ENCODE data around the gene CD300E. TPM values are rescaled to one million over a fixed set of nuclear protein-coding genes. Genes with fewer than 3 reads are reported as not detected.

The CD300E gene
- total and polyA plus RNA-seq, 4 donors: 0.18 to 4.3 (median 2.8) TPM; not detected in 1

DNA sequence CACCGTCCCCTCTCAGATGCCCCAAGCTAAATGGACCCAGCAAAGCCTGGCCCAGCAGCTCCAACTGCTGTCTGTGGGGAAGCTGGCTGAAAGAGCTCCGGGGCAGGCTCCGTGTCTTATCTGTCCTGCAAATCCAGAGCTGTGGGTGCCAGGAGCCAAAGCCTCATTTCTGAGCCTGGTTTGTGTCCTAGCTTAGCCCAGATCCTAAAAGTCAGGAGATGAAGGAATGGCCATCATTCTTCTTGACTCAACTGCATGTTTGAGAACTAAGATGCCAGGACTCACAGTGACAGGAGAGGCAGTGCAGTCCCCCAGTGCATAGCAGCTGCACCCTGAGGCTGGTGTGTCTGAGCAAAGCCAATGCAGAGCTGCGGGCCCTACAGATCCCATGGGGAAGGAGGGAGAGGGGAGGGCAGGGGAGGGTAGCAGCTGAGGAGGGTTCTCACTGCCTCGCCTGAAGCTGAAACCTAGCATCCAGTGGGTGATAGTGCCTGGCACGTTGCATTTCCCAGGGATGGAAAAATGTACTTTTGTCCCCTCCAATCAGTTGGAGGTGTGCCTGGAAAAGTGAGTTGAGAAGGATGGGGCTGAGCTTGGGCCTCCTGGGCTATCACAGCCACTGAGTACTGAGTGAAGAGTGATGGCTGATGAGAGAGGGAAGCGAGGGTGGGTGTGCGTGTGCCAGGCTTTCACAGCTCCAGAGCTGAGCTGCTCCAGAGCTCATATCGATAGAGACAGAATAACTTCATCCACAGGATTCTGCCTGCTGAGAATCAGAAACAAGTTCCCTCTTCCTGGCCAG is 24.5 kb upstream of the CD300E start:
- no peak overlapping the region for H3K4me3 ChIP-seq (ENCODE audit: low read length in 2 of 2)

DNA sequence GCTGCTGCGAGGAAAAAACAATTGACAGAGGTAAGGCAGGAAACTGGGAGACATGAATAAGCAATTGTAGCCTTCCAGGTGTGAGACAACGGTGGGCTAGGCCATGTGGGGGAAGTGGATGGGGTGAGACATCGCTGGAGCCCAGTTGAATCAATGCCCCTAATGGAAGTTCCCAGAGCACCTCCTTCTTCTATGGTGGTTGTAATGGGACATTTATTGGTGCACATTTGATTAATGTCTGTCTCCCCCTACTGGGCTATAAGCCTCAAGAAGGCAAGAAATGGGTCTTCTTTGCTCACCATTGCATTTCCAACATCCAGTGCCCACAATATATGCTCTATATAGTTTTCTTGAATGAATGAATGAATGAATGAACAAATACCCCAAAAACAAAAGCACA is 22.7 kb upstream of the CD300E start:
- H3K4me1 ChIP-seq (ENCODE audit: control insufficient read depth in 1 of 2, insufficient read depth in 2 of 2, low read length in 2 of 2): no peaks in the 10 kb centered on the region
- no peaks in the 10 kb centered on the region for H3K27me3 ChIP-seq (ENCODE audit: control insufficient read depth in 1 of 2, insufficient read depth in 2 of 2, low read length in 1 of 2)
- no peaks in the 10 kb centered on the region for H3K9me3 ChIP-seq (ENCODE audit: control insufficient read depth, low read length)
- H3K36me3 ChIP-seq (ENCODE audit: control insufficient read depth in 1 of 2, insufficient read depth in 2 of 2, low read length in 1 of 2): no peaks in the 10 kb centered on the region
- H3K4me3 ChIP-seq (ENCODE audit: low read length in 2 of 2): no peak overlapping the region
- no peak for DNase-seq
- intact Hi-C loops (cut with DNase I): no loop called here
- H3K27ac ChIP-seq (ENCODE audit: low read depth in 1 of 2, low read length in 2 of 2): no peak overlapping the region
- ATAC-seq (ENCODE audit: low FRiP score): no peak
- 70 to 72% methylated on average over 3 of the region's 3 CpGs for WGBS, 2 donors

More for the DNA sequence above, 24.5 kb upstream of the CD300E start:
- H3K9me3 ChIP-seq (ENCODE audit: control insufficient read depth, low read length): no peaks in the 10 kb centered on the region
- H3K27me3 ChIP-seq (ENCODE audit: control insufficient read depth in 1 of 2, insufficient read depth in 2 of 2, low read length in 1 of 2): no peaks in the 10 kb centered on the region
- intact Hi-C loops (cut with DNase I): no loop called here
- WGBS, 2 donors: 52 to 65% methylated on average over 9 of the region's 9 CpGs
- ATAC-seq (ENCODE audit: low FRiP score) (no peak), DNase-seq (no peak)
- H3K4me1 ChIP-seq (ENCODE audit: control insufficient read depth in 1 of 2, insufficient read depth in 2 of 2, low read length in 2 of 2): no peaks in the 10 kb centered on the region
- H3K36me3 ChIP-seq (ENCODE audit: control insufficient read depth in 1 of 2, insufficient read depth in 2 of 2, low read length in 1 of 2): no peaks in the 10 kb centered on the region
- H3K27ac ChIP-seq (ENCODE audit: low read depth in 1 of 2, low read length in 2 of 2): no peak overlapping the region

DNA sequence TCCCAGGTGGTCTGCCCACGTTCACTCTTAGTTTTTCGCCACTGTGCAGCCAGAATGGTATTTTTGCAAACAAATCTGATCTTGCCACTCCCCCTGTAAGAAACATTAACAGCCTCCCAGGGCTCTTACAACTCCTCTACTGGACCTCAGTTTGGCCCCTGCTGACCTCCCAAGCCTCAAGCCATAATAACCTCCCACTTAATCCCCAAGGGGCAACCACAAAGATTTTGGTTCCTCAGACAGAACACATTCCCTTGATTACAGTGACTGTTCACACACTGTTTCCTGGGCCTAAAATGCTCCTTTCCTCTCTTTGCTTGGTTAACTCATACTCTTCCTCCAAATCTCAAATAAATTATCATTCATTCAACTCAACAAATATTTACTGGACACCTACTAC is 21.5 kb upstream of the CD300E start:
- Histone ChIP-seq H3K27me3 (ENCODE audit: control insufficient read depth in 1 of 2, insufficient read depth in 2 of 2, low read length in 1 of 2) (no peaks in the 10 kb centered on the region), H3K9me3 (ENCODE audit: control insufficient read depth, low read length) (no peaks in the 10 kb centered on the region), H3K27ac (ENCODE audit: low read depth in 1 of 2, low read length in 2 of 2) (no peak overlapping the region), H3K36me3 (ENCODE audit: control insufficient read depth in 1 of 2, insufficient read depth in 2 of 2, low read length in 1 of 2) (no peaks in the 10 kb centered on the region), H3K4me3 (ENCODE audit: low read length in 2 of 2) (no peak overlapping the region), H3K4me1 (ENCODE audit: control insufficient read depth in 1 of 2, insufficient read depth in 2 of 2, low read length in 2 of 2) (no peaks in the 10 kb centered on the region)
- DNase-seq: no peak
- intact Hi-C loops (cut with DNase I): no loop called here
- no peak for ATAC-seq (ENCODE audit: low FRiP score)
- 51 to 67% methylated on average over 2 of the region's 2 CpGs for WGBS, 2 donors

- DNase-seq: no peak
- H3K9me3 ChIP-seq (ENCODE audit: control insufficient read depth, low read length): no peaks in the 10 kb centered on the region
- ATAC-seq (ENCODE audit: low FRiP score): no peak
Observed at GRCh38 chr17:74644419-74644818, 20.9 kb upstream of the CD300E start.

GRCh38 chr17:74643826-74644225 is 20.3 kb upstream of the CD300E start:
- intact Hi-C loops (cut with DNase I): no loop called here
- H3K4me3 ChIP-seq (ENCODE audit: low read length in 2 of 2): no peak overlapping the region
- H3K4me1 ChIP-seq (ENCODE audit: control insufficient read depth in 1 of 2, insufficient read depth in 2 of 2, low read length in 2 of 2): no peaks in the 10 kb centered on the region
- H3K9me3 ChIP-seq (ENCODE audit: control insufficient read depth, low read length): no peaks in the 10 kb centered on the region
- ATAC-seq (ENCODE audit: low FRiP score) (no peak), DNase-seq (no peak)
- no peak overlapping the region for H3K27ac ChIP-seq (ENCODE audit: low read depth in 1 of 2, low read length in 2 of 2)
- no peaks in the 10 kb centered on the region for H3K27me3 ChIP-seq (ENCODE audit: control insufficient read depth in 1 of 2, insufficient read depth in 2 of 2, low read length in 1 of 2)
- no peaks in the 10 kb centered on the region for H3K36me3 ChIP-seq (ENCODE audit: control insufficient read depth in 1 of 2, insufficient read depth in 2 of 2, low read length in 1 of 2)

More at GRCh38 chr17:74644419-74644818, 20.9 kb upstream of the CD300E start:
- no peak overlapping the region for H3K4me3 ChIP-seq (ENCODE audit: low read length in 2 of 2)
- H3K36me3 ChIP-seq (ENCODE audit: control insufficient read depth in 1 of 2, insufficient read depth in 2 of 2, low read length in 1 of 2): no peaks in the 10 kb centered on the region
- intact Hi-C loops (cut with DNase I): no loop called here
- WGBS, 2 donors: 78 to 81% methylated on average over 2 of the region's 2 CpGs
- no peaks in the 10 kb centered on the region for H3K4me1 ChIP-seq (ENCODE audit: control insufficient read depth in 1 of 2, insufficient read depth in 2 of 2, low read length in 2 of 2)
- no peak overlapping the region for H3K27ac ChIP-seq (ENCODE audit: low read depth in 1 of 2, low read length in 2 of 2)
- no peaks in the 10 kb centered on the region for H3K27me3 ChIP-seq (ENCODE audit: control insufficient read depth in 1 of 2, insufficient read depth in 2 of 2, low read length in 1 of 2)

DNA sequence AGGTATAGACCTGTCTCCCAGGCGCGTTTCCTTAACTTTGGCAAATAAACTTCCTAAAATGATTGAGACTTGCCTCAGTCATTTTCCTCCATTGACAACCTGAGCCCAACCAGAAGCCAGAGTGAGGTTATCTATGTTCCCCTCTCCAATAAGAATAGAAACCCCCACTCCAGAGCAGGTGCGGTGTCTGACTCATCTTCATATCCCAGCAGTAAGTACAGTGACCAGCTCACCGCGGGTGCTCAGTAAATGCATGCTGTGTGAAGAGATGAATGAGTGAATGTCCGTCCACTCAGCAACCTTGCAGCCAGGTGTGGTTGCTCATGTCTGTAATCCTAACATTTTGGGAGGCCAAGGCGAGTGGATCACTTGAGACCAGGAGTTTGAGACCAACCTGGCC is 19.5 kb upstream of the CD300E start:
- 87% methylated on average over 7 of the region's 7 CpGs for WGBS, 2 donors
- no peak for ATAC-seq (ENCODE audit: low FRiP score)
- no peak overlapping the region for H3K27ac ChIP-seq (ENCODE audit: low read depth in 1 of 2, low read length in 2 of 2)

DNA sequence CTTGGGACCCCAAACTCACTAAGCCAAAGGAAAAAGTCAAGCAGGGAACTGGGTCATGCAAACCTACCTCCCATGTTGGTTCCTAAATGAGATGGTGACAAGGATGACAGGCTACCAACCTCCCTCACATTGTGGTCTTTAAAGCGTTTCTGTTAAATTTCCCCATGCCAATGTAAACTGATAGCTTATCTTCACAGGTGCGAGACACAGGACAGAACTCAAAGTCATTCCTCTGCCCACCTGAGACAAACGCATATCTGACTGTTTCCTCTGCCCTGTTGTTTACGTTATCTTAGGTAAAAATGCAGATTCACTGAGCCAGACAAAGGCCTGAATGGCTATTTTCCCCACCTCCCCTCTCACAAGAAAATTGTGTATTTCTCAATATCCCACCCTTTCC is 19.0 kb upstream of the CD300E start:
- WGBS, 2 donors: 36 to 46% methylated on average over 4 of the region's 4 CpGs
- Histone ChIP-seq H3K36me3 (ENCODE audit: control insufficient read depth in 1 of 2, insufficient read depth in 2 of 2, low read length in 1 of 2) (no peaks in the 10 kb centered on the region), H3K27ac (ENCODE audit: low read depth in 1 of 2, low read length in 2 of 2) (no peak overlapping the region), H3K4me3 (ENCODE audit: low read length in 2 of 2) (no peak overlapping the region), H3K9me3 (ENCODE audit: control insufficient read depth, low read length) (no peaks in the 10 kb centered on the region), H3K4me1 (ENCODE audit: control insufficient read depth in 1 of 2, insufficient read depth in 2 of 2, low read length in 2 of 2) (no peaks in the 10 kb centered on the region), H3K27me3 (ENCODE audit: control insufficient read depth in 1 of 2, insufficient read depth in 2 of 2, low read length in 1 of 2) (no peaks in the 10 kb centered on the region)
- ATAC-seq (ENCODE audit: low FRiP score) (no peak), DNase-seq (no peak)
- intact Hi-C loops (cut with DNase I): no loop called here

More for the DNA sequence above, 19.5 kb upstream of the CD300E start:
- intact Hi-C loops (cut with DNase I): no loop called here
- H3K27me3 ChIP-seq (ENCODE audit: control insufficient read depth in 1 of 2, insufficient read depth in 2 of 2, low read length in 1 of 2): no peaks in the 10 kb centered on the region
- H3K36me3 ChIP-seq (ENCODE audit: control insufficient read depth in 1 of 2, insufficient read depth in 2 of 2, low read length in 1 of 2): no peaks in the 10 kb centered on the region
- H3K9me3 ChIP-seq (ENCODE audit: control insufficient read depth, low read length): no peaks in the 10 kb centered on the region
- H3K4me3 ChIP-seq (ENCODE audit: low read length in 2 of 2): no peak overlapping the region
- no peak for DNase-seq
- H3K4me1 ChIP-seq (ENCODE audit: control insufficient read depth in 1 of 2, insufficient read depth in 2 of 2, low read length in 2 of 2): no peaks in the 10 kb centered on the region

- DNase-seq (no peak), ATAC-seq (ENCODE audit: low FRiP score) (no peak)
- Histone ChIP-seq H3K9me3 (ENCODE audit: control insufficient read depth, low read length) (no peaks in the 10 kb centered on the region), H3K4me1 (ENCODE audit: control insufficient read depth in 1 of 2, insufficient read depth in 2 of 2, low read length in 2 of 2) (no peaks in the 10 kb centered on the region), H3K27ac (ENCODE audit: low read depth in 1 of 2, low read length in 2 of 2) (no peak overlapping the region), H3K4me3 (ENCODE audit: low read length in 2 of 2) (no peak overlapping the region), H3K27me3 (ENCODE audit: control insufficient read depth in 1 of 2, insufficient read depth in 2 of 2, low read length in 1 of 2) (no peaks in the 10 kb centered on the region), H3K36me3 (ENCODE audit: control insufficient read depth in 1 of 2, insufficient read depth in 2 of 2, low read length in 1 of 2) (no peaks in the 10 kb centered on the region)
- intact Hi-C loops (cut with DNase I): no loop called here
- 76 to 78% methylated on average over 2 of the region's 2 CpGs for WGBS, 2 donors
Observed at GRCh38 chr17:74641958-74642298, 18.4 kb upstream of the CD300E start.

GRCh38 chr17:74641224-74641957 is 17.9 kb upstream of the CD300E start:
- no peak overlapping the region for H3K27ac ChIP-seq (ENCODE audit: low read depth in 1 of 2, low read length in 2 of 2)
- no peaks in the 10 kb centered on the region for H3K27me3 ChIP-seq (ENCODE audit: control insufficient read depth in 1 of 2, insufficient read depth in 2 of 2, low read length in 1 of 2)
- no peak overlapping the region for H3K4me3 ChIP-seq (ENCODE audit: low read length in 2 of 2)
- H3K4me1 ChIP-seq (ENCODE audit: control insufficient read depth in 1 of 2, insufficient read depth in 2 of 2, low read length in 2 of 2): no peaks in the 10 kb centered on the region
- ATAC-seq (ENCODE audit: low FRiP score) (no peak), DNase-seq (no peak)
- H3K9me3 ChIP-seq (ENCODE audit: control insufficient read depth, low read length): no peaks in the 10 kb centered on the region
- WGBS, 2 donors: 44 to 56% methylated on average over 6 of the region's 6 CpGs
- intact Hi-C loops (cut with DNase I): no loop called here
- H3K36me3 ChIP-seq (ENCODE audit: control insufficient read depth in 1 of 2, insufficient read depth in 2 of 2, low read length in 1 of 2): no peaks in the 10 kb centered on the region
